ENCODE data around the gene TMEM74B. TPM values are rescaled to one million over a fixed set of nuclear protein-coding genes. Genes with fewer than 3 reads are reported as not detected.

TMEM74B gene
- total RNA-seq, 3 donors from 2014 or later = 0.38 to 2.6 (median 2.1) TPM

- no peaks in the 10 kb centered on the region for H3K36me3 ChIP-seq (ENCODE audit: low read depth)
- DNase-seq (no peak), ATAC-seq (peak; percentile 39)
- no peaks in the 10 kb centered on the region for H3K9me3 ChIP-seq
- peaks cover 13% of the 10 kb centered on the region for H3K4me1 ChIP-seq (ENCODE audit: low read depth)
- H3K4me3 ChIP-seq = no peak overlapping the region
- no peak for TF ChIP-seq CTCF (IDR thresholded peaks at IDR 0.05)
- intact Hi-C loops (cut with DNase I, micrococcal nuclease) = no loop called here
Measured at GRCh38 chr20:1186367-1186991, 1.7 kb upstream of the TMEM74B start.

- peak; percentile 24 for TF ChIP-seq CTCF (IDR thresholded peaks at IDR 0.05)
- H3K36me3 ChIP-seq (ENCODE audit: low read depth) = no peaks in the 10 kb centered on the region
- intact Hi-C loops (cut with DNase I, micrococcal nuclease) = no loop called here
- ATAC-seq = peak; percentile 65
- peak in 2 of 3 donors; percentile 44 to 66 for DNase-seq
- peaks cover 13% of the 10 kb centered on the region for H3K4me1 ChIP-seq (ENCODE audit: low read depth)
- H3K9me3 ChIP-seq = no peaks in the 10 kb centered on the region
- H3K4me3 ChIP-seq = no peak overlapping the region
Measured at GRCh38 chr20:1185790-1186334, 1.1 kb upstream of the TMEM74B start.

- no peak for TF ChIP-seq CTCF (IDR thresholded peaks at IDR 0.05)
- H3K9me3 ChIP-seq = no peaks in the 10 kb centered on the region
- intact Hi-C loops (cut with DNase I, micrococcal nuclease) = no loop called here
- ATAC-seq (peak; percentile 26), DNase-seq (peak in 1 of 3 donors; percentile 39)
- peaks cover 13% of the 10 kb centered on the region for H3K4me1 ChIP-seq (ENCODE audit: low read depth)
- H3K4me3 ChIP-seq = no peak overlapping the region
- H3K36me3 ChIP-seq (ENCODE audit: low read depth) = no peaks in the 10 kb centered on the region
Measured at GRCh38 chr20:1185316-1185741, 548 bp upstream of the TMEM74B start.

GRCh38 chr20:1184260-1184637, 532 bp downstream of the TMEM74B start:
- peaks cover 13% of the 10 kb centered on the region for H3K4me1 ChIP-seq (ENCODE audit: low read depth)
- no peaks in the 10 kb centered on the region for H3K9me3 ChIP-seq
- intact Hi-C loops (cut with DNase I, micrococcal nuclease) = no loop called here
- H3K36me3 ChIP-seq (ENCODE audit: low read depth) = no peaks in the 10 kb centered on the region
- ATAC-seq (no peak), DNase-seq (no peak)
- no peak for TF ChIP-seq CTCF (IDR thresholded peaks at IDR 0.05)
- H3K4me3 ChIP-seq = no peak overlapping the region

- no peaks in the 10 kb centered on the region for H3K9me3 ChIP-seq
- no peak overlapping the region for H3K4me3 ChIP-seq
- no peaks in the 10 kb centered on the region for H3K36me3 ChIP-seq (ENCODE audit: low read depth)
- H3K4me1 ChIP-seq (ENCODE audit: low read depth) = peaks cover 13% of the 10 kb centered on the region
- intact Hi-C loops (cut with DNase I, micrococcal nuclease) = no loop called here
- DNase-seq (no peak), ATAC-seq (no peak)
- TF ChIP-seq CTCF (IDR thresholded peaks at IDR 0.05) = no peak
Measured at GRCh38 chr20:1183153-1183552, 1.6 kb downstream of the TMEM74B start.
